Glomerular endothelial cell (primary cell): Measurements from ENCODE around the gene MTCL1. TPM values are rescaled to one million over a fixed set of nuclear protein-coding genes. Genes with fewer than 3 reads are reported as not detected.

Source experiments
- DNase-seq: peaks from one replicate; pipeline ENCODE4 v3.0.0-alpha.2; 2011; ENCODE audit warnings: low read depth, low spot score; ENCODE audit errors: extremely low read depth
- total RNA-seq: library from RNA; depleted of rRNA; stranded (reverse); fragments of >200 nt; gene quantifications from 2 replicates; pipeline ENCODE4 v1.2.3, GENCODE V29; 2015

MTCL1 gene
- total RNA-seq, 1 donor from 2014 or later, result 16.3 TPM

GRCh38 chr18:8686611-8687010 lies 18.7 kb upstream of the MTCL1 start:
- no peak for DNase-seq

GRCh38 chr18:8688216-8688800 lies 17.0 kb upstream of the MTCL1 start:
- DNase-seq, result no peak

GRCh38 chr18:8688816-8689215 lies 16.5 kb upstream of the MTCL1 start:
- no peak for DNase-seq

- no peak for DNase-seq
Measured at GRCh38 chr18:8689517-8689916, 15.8 kb upstream of the MTCL1 start.

GRCh38 chr18:8694891-8695290 lies 10.5 kb upstream of the MTCL1 start:
- no peak for DNase-seq

GRCh38 chr18:8695932-8696517 lies 9.3 kb upstream of the MTCL1 start:
- no peak for DNase-seq

GRCh38 chr18:8696749-8697211 lies 8.6 kb upstream of the MTCL1 start:
- DNase-seq, result no peak

- no peak for DNase-seq
Measured at GRCh38 chr18:8699126-8699525, 6.2 kb upstream of the MTCL1 start.

- DNase-seq, result no peak
Measured at GRCh38 chr18:8699948-8700347, 5.4 kb upstream of the MTCL1 start.

- DNase-seq, result no peak
Measured at GRCh38 chr18:8701546-8702118, 3.7 kb upstream of the MTCL1 start.

GRCh38 chr18:8702668-8703067 lies 2.7 kb upstream of the MTCL1 start:
- no peak for DNase-seq

- no peak for DNase-seq
Measured at GRCh38 chr18:8703092-8703709, 2.2 kb upstream of the MTCL1 start.

GRCh38 chr18:8703781-8704301 lies 1.5 kb upstream of the MTCL1 start:
- DNase-seq, result no peak

GRCh38 chr18:8704361-8705237 lies 757 bp upstream of the MTCL1 start:
- DNase-seq, result no peak

- DNase-seq, result no peak
Measured at GRCh38 chr18:8705961-8706790, 820 bp downstream of the MTCL1 start.

- no peak for DNase-seq
Measured at GRCh38 chr18:8706791-8707555, 1.6 kb downstream of the MTCL1 start.

- DNase-seq, result no peak
Measured at GRCh38 chr18:8707556-8708300, 2.4 kb downstream of the MTCL1 start.

- DNase-seq, result no peak
Measured at GRCh38 chr18:8708670-8709069, 3.3 kb downstream of the MTCL1 start.
